Nucleus accumbens (tissue), 56 donors: ENCODE measurements around the gene CNTNAP3.
"Not testable (repeated sequence)": the region's sequence is repeated elsewhere in the genome, so short reads cannot be mapped to it uniquely, and the experiment has no call there.

Experiments
- DNase-seq, 56 donors: peaks; one replicate each; lab custom pipeline; 2025; lab: John Stamatoyannopoulos, UW

Gene CNTNAP3

GRCh38 chr9:39078621-39079256 lies 209.2 kb downstream of the CNTNAP3 start:
- DNase-seq = not testable (repeated sequence)

GRCh38 chr9:39073537-39073936 lies 214.4 kb downstream of the CNTNAP3 start:
- not testable (repeated sequence) for DNase-seq

DNA sequence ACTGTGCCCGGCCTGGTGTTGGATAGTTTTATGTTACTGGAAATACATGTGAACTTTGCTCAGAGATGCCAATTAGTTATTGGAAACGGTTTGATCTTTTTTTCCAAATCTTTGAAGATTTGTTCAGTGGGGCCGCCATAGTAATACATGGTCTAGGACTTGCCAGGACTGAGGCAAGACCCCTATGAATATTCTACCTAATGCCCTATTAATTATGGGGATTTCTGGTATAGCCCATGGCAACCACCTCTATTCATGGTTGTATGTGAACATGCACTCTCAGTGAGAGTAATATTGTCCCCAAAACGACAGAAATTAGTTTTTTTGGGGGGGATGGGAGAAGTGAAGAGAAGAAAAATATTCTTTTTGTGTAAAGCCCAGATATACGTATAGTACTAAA lies 220.3 kb downstream of the CNTNAP3 start:
- not testable (repeated sequence) for DNase-seq

- DNase-seq = not testable (repeated sequence)
These were observed 225.0 kb downstream of the CNTNAP3 start for GRCh38 chr9:39062966-39063365.

- not testable (repeated sequence) for DNase-seq
These were observed 233.5 kb downstream of the CNTNAP3 start for GRCh38 chr9:39054453-39054852.

- not testable (repeated sequence) for DNase-seq
These were observed 241.1 kb downstream of the CNTNAP3 start for GRCh38 chr9:39046833-39047232.

DNA sequence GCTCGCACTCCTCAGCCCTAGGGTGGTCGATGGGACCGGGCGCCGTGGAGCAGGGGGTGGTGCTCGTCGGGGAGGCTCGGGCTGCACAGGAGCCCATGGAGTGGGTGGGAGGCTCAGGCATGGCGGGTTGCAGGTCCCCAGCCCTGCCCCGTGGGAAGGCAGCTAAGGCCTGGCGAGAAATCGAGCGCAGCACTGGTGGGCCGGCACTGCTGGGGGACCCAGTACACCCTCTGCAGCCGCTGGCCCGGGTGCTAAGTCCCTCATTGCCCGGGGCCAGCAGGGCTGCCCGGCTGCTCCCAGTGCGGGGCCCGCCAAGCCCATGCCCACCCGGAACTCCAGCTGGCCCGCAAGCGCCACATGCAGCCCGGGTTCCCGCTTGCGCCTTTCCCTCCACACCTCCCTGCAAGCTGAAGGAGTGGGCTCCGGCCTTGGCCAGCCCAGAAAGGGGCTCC lies 245.6 kb downstream of the CNTNAP3 start:
- not testable (repeated sequence) for DNase-seq

- DNase-seq = not testable (repeated sequence)
These were observed 246.2 kb downstream of the CNTNAP3 start for GRCh38 chr9:39041774-39042173.

DNA sequence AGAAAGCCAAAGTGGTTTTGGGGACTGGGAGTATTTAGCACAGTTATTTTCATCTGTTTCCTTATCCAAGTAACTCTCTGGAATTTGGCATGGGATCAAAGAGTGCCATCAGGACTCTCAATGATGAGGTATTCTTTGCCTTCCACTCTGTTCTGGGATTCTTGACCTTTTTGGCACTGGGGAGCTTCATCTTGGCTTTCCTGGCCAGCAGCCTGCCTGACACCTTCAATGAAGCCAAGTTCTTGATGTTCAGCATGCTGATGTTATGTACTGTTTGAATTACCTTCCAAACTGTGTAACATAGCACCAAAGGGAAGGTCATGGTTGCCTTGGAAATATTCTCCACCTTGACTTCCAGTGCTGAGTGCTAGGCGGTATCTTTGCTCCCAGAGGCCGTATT lies 248.8 kb downstream of the CNTNAP3 start:
- DNase-seq = not testable (repeated sequence)

GRCh38 chr9:39038221-39038620 lies 249.7 kb downstream of the CNTNAP3 start:
- DNase-seq = not testable (repeated sequence)

GRCh38 chr9:39033849-39034248 lies 254.1 kb downstream of the CNTNAP3 start:
- not testable (repeated sequence) for DNase-seq

- DNase-seq = not testable (repeated sequence)
These were observed 257.6 kb downstream of the CNTNAP3 start for GRCh38 chr9:39030204-39031019.

GRCh38 chr9:39028855-39029254 lies 259.1 kb downstream of the CNTNAP3 start:
- not testable (repeated sequence) for DNase-seq

DNA sequence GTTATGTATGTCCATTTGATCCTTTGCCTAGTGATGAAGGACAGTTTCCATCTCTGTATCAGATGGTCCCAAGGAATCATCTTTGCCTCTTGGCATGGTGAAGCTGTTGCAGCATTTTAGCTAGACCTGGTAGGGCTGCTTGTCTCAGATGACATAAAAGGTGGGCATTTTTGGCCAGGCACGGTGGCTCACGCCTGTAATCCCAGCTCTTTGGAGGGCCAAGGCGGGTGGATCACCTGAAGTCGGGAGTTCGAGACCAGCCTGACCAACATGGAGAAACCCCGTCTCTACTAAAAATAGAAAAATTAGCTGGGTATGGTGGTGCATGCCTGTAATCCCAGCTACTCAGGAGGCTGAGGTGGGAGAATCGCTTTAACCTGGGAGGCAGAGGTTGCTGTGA lies 259.8 kb downstream of the CNTNAP3 start:
- DNase-seq = not testable (repeated sequence)

DNA sequence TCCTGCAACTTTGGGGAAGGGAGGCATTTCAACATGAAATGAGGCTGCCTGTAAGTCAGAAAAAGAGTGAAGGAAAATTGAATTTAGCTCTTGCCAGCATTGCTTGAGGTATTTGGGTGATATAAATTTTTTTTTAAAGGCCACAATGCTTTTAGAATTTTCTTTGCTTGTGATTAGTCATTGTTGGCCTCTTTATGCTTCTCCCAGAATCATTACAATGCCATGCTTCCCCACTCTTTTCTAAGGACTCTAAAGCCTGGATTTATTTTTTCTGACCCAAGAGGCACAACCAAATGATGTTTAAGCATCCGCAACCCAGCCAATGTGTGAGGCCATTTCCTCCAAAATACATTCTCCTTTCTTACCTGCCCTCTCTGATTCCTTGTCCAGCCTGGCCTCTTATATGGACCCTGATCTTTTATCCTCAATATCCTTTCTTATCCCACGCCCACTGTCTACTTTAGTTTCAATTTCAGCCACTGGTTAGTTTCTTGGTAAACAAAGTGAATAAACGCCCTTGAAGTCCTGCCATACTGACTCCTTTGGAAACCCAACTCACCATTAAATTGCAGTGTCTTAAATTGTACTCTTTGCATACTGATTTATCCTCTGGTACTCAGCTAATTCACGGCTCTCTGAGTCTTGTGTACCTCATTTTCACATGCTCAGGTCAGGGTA lies 261.9 kb downstream of the CNTNAP3 start:
- DNase-seq = not testable (repeated sequence)
